ENCODE data around the gene SH2B2.
"Not testable (repeated sequence)": the region's sequence is repeated elsewhere in the genome, so short reads cannot be mapped to it uniquely, and the experiment has no call there.

- not testable (repeated sequence) for TF ChIP-seq CTCF, POLR2A (IDR thresholded peaks at IDR 0.05)
These were observed 38.4 kb downstream of the SH2B2 start for GRCh38 chr7:102325106-102325505.

Data from lower leg skin (tissue), 3 donors.